Measurements from ENCODE around the gene TMEM134. TPM values are rescaled to one million over a fixed set of nuclear protein-coding genes. Genes with fewer than 3 reads are reported as not detected.
"Not testable (repeated sequence)": the region's sequence is repeated elsewhere in the genome, so short reads cannot be mapped to it uniquely, and the experiment has no call there.

TMEM134 gene
- total RNA-seq, 3 donors from 2014 or later: 37.8 to 54.2 (median 42.3) TPM

DNA sequence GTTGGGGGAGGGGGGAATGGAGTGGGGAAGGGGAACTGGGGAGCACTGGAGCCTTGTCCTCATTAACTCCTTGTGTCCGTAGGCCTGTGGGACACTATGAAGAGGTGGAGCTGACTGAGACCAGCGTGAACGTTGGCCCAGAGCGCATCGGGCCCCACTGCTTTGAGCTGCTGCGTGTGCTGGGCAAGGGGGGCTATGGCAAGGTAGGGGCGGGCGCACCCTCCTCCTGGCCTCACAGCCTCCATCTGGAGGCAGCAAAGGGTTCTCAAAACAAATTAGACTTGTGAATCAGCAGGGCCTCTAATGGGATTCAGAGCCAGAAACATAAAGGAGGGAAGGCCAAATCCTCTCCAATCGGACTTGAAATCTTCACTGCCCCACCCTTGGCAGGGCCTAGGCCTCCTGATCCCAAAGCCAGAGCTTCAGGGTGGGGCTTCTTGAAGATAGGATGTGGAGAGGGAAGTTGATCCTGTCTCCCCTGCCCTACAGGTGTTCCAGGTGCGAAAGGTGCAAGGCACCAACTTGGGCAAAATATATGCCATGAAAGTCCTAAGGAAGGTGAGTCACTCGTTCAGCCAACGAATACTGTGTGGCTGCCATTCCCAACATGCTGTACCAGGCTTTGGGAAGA is 39.9 kb downstream of the TMEM134 start:
- intact Hi-C loops (cut with DNase I; ENCODE audit: low total_unique reads): no loop called here
- TF ChIP-seq POLR2A (IDR thresholded peaks at IDR 0.05) (no peak), POLR2AphosphoS5 (IDR thresholded peaks at IDR 0.05) (no peak)
- TF ChIP-seq, protein P1, sequence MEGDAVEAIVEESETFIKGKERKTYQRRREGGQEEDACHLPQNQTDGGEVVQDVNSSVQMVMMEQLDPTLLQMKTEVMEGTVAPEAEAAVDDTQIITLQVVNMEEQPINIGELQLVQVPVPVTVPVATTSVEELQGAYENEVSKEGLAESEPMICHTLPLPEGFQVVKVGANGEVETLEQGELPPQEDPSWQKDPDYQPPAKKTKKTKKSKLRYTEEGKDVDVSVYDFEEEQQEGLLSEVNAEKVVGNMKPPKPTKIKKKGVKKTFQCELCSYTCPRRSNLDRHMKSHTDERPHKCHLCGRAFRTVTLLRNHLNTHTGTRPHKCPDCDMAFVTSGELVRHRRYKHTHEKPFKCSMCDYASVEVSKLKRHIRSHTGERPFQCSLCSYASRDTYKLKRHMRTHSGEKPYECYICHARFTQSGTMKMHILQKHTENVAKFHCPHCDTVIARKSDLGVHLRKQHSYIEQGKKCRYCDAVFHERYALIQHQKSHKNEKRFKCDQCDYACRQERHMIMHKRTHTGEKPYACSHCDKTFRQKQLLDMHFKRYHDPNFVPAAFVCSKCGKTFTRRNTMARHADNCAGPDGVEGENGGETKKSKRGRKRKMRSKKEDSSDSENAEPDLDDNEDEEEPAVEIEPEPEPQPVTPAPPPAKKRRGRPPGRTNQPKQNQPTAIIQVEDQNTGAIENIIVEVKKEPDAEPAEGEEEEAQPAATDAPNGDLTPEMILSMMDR (IDR thresholded peaks at IDR 0.05): no peak
- Histone ChIP-seq H3K36me3 (no peaks in the 10 kb centered on the region), H3K4me1 (peaks cover 0 to 12% of the 10 kb centered on the region in 2 donors), H3K4me3 (peak overlapping the region; percentile 76 to 98 (median 89)), H3K27me3 (no peaks in the 10 kb centered on the region), H3K27ac (peak overlapping the region; percentile 94 to 95), H3K9me3 (no peaks in the 10 kb centered on the region)
- no peak for DNase-seq (ENCODE audit: low spot score in 2 of 2)

DNA sequence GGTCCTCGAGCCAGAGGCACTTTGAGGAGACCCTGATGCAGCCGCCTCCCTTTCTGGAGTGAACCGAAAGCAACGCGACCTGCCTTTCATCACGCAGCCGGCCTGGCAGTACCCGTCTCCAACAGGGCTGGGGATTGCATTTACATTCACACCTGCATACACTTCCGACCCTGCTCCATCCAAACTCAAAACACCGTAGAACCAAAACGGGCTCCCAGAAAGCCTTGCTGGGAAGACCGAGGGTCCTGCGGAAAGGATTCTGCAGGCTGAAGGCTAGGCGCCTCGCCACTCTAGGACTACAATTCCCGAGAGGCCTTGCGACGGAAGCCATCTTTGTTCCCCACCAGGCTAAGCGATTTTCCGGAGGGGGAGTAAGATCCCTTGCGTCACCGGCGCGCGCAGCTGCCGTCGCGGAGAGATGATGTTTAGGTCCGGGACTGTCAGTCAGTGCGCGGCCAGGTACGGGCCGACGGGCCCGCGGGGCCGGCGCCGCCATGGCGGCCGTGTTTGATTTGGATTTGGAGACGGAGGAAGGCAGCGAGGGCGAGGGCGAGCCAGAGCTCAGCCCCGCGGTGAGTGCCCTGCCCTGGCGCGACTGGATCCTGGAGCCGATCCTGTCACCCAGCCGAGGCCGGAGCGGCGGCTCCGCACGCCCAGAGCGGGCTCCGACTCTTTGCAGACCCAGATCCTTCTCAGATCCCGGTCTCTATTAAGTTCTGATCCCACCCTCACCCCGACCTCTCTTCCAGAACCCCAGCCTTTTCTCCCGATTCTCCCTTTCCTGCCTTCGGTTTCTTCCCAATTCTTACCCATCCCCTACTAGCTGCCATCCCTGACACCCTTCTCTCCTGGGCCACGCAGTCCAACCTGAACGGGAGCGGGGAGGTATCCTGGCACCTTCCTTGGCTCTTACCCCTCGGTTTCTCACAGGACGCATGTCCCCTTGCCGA is 40.7 kb downstream of the TMEM134 start, which contains the start of gene RPS6KB2:
TSS of gene RPS6KB2 (plus strand) at position 443 of the 950 bp plus-strand sequence. CDS start at position 495, 52 bp downstream.
- Histone ChIP-seq H3K36me3 (no peaks in the 10 kb centered on the region), H3K9me3 (no peaks in the 10 kb centered on the region), H3K27me3 (no peaks in the 10 kb centered on the region), H3K4me1 (peaks cover 0 to 12% of the 10 kb centered on the region in 2 donors), H3K27ac (peak within 1 kb of the TSS; percentile 94 to 95), H3K4me3 (peak within 1 kb of the TSS; percentile 76 to 98 (median 89))
- DNase-seq (ENCODE audit: low spot score in 2 of 2): peak; percentile 98 to 99
- intact Hi-C loops (cut with DNase I; ENCODE audit: low total_unique reads): no loop called here
- TF ChIP-seq POLR2A (IDR thresholded peaks at IDR 0.05) (peak; percentile 91), POLR2AphosphoS5 (IDR thresholded peaks at IDR 0.05) (peak; percentile 94 to 97 (median 96))
- TF ChIP-seq, protein P1 (IDR thresholded peaks at IDR 0.05): peak in 1 of 3 donors; percentile 7

DNA sequence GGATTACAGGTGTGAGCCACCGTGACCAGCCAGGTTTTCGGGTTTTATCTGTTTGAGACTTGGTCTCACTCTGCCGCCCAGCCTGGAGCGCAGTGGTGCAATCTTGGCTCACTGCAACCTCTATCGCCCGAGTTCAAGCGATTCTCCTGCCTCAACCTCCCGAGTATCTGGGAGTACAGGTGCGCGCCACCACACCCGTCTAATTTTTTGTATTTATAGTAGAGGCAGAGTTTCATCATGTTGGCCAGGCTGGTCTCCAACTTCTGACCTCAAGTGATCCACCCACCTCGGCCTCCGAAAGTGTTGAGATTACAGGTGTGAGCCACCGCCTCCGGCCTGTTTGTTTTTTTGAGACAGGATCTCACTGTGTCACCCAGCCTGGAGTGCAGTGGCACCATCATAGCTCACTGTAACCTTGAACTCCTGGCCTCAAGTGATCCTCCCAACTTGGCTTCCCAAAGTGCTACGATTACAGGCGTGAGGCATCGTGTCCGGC is 41.6 kb downstream of the TMEM134 start:
- Histone ChIP-seq H3K27ac (peak overlapping the region; percentile 94 to 95), H3K4me3 (peak overlapping the region; percentile 76 to 98 (median 89))
- intact Hi-C loops (cut with DNase I; ENCODE audit: low total_unique reads): not testable (repeated sequence)

DNA sequence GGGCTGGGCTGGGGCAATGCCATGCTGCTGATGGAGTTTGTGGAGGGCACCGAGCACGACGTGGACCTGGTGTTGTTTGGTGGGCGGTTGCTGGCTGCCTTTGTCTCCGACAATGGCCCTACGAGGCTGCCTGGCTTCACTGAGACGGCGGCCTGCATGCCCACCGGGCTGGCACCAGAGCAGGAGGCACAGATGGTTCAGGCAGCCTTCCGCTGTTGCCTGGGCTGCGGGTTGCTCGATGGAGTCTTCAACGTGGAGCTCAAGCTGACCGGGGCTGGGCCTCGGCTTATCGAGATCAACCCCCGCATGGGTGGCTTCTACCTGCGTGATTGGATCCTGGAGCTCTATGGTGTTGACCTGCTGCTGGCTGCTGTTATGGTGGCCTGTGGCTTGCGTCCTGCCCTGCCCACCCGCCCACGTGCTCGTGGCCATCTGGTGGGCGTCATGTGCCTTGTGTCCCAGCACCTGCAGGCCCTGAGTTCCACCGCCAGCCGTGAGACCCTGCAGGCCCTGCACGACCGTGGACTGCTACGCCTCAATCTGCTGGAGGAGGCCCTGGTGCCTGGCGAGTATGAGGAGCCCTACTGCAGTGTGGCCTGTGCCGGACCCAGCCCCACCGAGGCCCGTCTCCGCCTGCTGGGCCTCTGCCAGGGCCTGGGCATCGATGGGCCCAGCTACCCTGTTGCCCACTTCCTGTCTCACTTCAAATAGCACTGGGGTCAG is 45.0 kb downstream of the TMEM134 start:
- H3K27me3 ChIP-seq: no peaks in the 10 kb centered on the region
- H3K4me1 ChIP-seq: peaks cover 7 to 11% of the 10 kb centered on the region in 2 donors
- H3K9me3 ChIP-seq: no peaks in the 10 kb centered on the region
- no peaks in the 10 kb centered on the region for H3K36me3 ChIP-seq
- DNase-seq (ENCODE audit: low spot score in 2 of 2): no peak
- no peak overlapping the region for H3K27ac ChIP-seq
- no peak for TF ChIP-seq POLR2A (IDR thresholded peaks at IDR 0.05)
- TF ChIP-seq, protein P1 (IDR thresholded peaks at IDR 0.05): no peak
- no peak overlapping the region for H3K4me3 ChIP-seq
- intact Hi-C loops (cut with DNase I; ENCODE audit: low total_unique reads): no loop called here

More for the DNA sequence above, 41.6 kb downstream of the TMEM134 start:
- H3K4me1 ChIP-seq: peaks cover 0 to 12% of the 10 kb centered on the region in 2 donors
- H3K36me3 ChIP-seq; DNase-seq (ENCODE audit: low spot score in 2 of 2); H3K9me3 ChIP-seq; H3K27me3 ChIP-seq: not testable (repeated sequence)

DNA sequence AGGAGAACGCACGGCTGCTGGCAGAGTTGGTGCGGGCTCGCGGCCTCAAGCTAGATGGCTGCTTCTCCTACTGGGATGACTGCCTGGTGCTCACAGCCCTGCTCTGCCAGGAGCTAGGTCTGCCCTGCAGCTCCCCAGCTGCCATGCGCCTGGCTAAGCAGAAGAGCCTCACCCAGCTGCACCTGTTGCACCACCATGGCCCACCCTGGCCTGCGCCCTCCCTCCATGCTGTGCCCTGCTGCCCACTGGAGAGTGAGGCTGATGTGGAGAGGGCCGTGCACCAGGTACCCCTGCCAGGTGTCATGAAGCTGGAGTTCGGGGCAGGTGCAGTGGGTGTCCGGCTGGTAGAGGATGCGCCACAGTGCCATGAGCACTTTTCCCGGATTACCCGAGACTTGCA is 45.6 kb downstream of the TMEM134 start:
- intact Hi-C loops (cut with DNase I; ENCODE audit: low total_unique reads): no loop called here
- no peak for DNase-seq (ENCODE audit: low spot score in 2 of 2)
- Histone ChIP-seq H3K27ac (no peak overlapping the region), H3K36me3 (no peaks in the 10 kb centered on the region), H3K4me3 (no peak overlapping the region), H3K9me3 (no peaks in the 10 kb centered on the region), H3K27me3 (no peaks in the 10 kb centered on the region), H3K4me1 (peaks cover 7 to 13% of the 10 kb centered on the region in 2 donors)
- no peak for TF ChIP-seq POLR2A (IDR thresholded peaks at IDR 0.05)
- TF ChIP-seq, protein P1 (IDR thresholded peaks at IDR 0.05): no peak
- no peak for TF ChIP-seq POLR2AphosphoS5 (IDR thresholded peaks at IDR 0.05)
